Urothelium cell line (cell line): ENCODE measurements around the gene SBF1.

Experiments used
- DNase-seq: peaks from one replicate; pipeline ENCODE4 v3.0.0; 2011; ENCODE audit warnings: low spot score, mixed read lengths
- FAIRE-seq: peaks from 2 replicates; lab custom pipeline; 2011; peaks lifted over from hg19 to GRCh38; lab: Jason Lieb, UNC

Gene SBF1

DNA sequence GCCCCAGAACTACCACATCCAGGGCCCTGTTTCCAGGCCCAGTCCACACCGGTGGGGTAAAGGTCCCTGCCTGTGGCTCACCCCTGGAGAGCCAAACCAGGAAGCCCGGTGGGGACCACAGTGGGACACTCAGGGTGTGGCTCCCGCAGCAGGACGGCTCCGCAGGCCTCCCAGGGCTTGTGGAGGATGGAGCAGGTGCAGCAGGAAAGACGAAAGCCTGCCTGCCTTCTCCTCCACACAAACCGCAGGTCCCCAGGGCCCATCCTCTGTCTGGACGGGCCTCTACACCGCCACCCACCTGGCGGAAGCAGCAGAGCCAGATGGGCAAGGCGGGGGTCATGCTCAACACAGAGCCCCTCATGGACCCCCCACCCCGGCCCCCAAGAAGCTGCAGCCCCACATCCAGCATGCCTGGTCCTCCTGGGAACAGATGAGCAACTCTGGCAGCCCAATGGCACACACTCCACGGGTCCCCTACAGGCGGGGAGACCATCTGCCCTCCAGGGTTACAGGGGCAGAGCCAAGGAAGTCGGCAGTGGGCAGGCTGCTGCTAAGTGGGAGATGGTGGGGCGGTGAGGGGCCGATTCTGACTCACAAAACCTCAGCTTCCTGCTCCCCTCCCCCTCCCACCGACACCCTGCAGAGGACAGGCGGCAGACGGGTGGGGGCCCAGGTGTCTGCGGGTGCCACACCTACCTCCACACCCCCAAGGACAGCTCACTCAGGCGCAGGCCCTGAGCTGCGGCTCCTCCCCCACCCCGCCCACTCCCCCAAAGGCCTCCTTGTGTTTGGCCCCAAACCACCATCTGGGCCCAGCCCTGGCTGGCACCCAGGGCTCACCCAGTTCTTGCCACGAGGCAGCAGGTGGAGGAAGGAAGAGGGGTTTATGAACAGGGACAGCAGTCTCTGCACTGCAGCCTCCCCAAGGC, 5.2 kb downstream of the SBF1 start:
- DNase-seq (peak; percentile 91), FAIRE-seq (peak; percentile 82)

DNA sequence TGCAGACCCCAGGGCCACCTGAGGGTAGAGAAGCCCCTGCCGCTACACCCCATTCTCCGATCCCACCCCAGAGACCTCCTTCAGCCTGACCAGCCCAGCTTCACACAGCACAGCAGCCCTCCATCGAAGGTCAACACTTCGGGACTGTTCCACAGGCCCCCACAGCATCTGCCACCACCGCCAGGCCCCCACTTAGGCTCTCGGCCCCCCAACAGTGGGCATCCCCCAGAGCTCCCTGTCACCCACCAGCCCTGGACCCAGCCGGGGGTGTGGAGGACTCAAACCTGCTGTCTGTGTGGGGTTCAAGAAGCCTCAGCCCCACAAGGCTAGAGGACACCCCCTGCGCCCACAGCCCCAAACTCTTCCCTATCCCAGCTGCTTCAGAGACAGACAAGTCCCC, 6.2 kb downstream of the SBF1 start:
- no peak for DNase-seq
- no peak for FAIRE-seq

DNA sequence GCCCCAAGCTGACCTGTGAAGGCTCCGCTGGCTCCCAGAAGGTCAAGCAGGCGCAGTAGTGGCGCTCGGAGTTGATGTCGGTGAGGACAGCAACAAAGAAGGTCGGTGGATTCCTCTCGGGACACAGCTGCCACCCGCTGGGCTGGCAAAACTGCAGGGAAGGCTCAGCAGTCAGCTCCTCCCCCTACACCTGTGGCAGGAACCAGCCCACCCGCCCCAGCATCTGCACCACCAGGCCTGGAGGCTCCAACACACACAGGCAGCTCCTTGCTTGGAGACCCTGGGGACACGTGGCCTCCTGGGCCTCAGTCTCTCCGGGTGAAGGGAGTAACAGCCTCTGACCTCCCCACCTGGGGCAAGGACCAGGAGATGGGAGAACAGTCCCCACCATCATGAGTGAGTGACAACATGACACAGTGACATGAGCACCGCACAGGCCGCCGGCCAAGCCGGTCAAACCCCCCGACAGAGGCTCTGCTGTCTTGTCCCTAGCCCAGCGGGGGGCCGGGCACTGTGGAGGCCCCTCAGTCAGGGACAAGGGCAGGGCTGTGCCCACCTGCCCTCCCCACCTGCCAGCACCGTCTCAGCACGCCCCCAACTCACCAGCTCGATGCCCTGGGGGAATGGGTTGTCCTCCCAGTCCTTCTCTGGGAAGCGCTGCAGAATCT, 6.9 kb downstream of the SBF1 start:
- DNase-seq (no peak), FAIRE-seq (peak; percentile 62)

DNA sequence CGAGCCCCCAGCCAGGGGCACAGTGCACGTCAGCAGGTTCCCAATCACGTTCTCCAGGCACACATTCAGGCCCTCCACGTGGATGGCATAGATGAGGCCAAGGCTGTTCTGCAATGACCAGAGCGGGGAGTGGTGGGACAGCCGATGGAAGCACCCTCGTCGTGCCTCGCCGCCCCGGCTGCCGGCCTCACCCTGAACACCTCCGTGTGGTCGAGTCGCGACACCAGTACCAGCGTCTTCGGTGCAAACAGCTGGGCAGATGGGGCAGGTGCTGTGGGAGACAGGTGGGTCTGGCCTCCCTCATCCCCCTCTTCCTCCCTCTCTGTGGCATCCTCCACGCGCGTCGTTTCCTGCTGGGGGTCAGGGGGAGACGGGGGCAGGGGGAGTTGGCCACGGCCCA, 7.5 kb downstream of the SBF1 start:
- FAIRE-seq, result peak; percentile 40
- no peak for DNase-seq

DNA sequence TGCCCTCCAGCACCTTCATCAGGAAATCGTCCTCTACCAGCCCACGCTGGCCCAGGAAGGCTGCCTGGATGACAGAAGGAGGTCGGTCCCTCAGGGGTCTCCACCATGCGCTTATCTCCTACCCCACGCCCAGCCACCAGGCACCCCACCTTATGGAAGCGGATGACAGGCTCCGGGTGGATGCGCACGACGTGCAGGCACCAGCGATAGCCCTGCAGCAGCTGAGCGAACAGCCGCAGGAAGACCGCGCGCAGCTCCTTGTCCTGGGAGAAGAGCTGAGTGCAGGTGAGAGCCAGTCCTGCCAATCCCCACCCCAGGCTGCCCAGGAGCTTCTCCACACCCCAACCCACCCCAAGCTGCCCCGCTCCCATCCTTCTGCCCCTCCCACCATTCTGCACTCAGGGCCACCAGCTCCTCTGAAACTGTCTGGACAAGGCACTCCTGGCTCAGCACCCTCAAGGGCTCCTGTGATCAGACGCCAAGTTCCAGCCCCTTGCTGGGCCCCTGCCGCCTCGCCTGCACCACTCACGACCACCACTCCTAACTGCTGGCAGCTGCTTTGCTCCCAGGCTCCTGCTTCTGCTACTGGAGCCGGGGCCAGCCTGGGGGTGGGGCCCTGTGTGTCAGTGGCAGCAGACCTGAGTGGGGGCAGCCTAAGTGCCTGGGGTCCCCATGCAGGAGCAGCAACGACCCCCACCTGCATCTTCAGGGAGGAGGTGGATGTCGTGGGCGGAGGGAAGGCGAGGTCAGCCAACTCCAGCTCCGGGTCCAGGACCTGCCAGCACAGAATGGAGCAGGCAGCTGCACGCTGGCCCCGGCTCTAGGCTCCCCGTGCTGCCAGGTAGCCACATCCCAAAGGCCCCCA, 9.5 kb downstream of the SBF1 start:
- no peak for FAIRE-seq
- DNase-seq, result no peak

DNA sequence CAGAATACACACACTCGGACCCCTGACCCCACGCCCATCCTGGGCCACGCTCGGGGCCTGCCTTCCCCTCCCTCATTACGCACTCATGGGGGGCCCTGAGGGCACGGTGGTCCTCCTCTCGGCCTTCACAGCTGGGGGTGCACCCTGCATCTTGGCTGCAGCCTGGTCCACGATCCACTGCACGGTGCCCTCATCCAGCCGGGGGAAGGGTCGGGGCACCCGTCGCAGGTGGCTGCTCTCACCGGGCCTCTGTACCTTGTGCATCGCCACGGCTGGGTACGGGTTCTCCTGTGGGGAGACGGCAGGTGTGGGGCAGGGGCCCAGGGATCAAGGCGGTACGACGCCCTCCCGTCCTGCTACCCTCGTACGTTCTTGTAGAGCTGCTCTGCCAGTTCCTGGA, 10.4 kb downstream of the SBF1 start:
- FAIRE-seq (no peak), DNase-seq (no peak)

DNA sequence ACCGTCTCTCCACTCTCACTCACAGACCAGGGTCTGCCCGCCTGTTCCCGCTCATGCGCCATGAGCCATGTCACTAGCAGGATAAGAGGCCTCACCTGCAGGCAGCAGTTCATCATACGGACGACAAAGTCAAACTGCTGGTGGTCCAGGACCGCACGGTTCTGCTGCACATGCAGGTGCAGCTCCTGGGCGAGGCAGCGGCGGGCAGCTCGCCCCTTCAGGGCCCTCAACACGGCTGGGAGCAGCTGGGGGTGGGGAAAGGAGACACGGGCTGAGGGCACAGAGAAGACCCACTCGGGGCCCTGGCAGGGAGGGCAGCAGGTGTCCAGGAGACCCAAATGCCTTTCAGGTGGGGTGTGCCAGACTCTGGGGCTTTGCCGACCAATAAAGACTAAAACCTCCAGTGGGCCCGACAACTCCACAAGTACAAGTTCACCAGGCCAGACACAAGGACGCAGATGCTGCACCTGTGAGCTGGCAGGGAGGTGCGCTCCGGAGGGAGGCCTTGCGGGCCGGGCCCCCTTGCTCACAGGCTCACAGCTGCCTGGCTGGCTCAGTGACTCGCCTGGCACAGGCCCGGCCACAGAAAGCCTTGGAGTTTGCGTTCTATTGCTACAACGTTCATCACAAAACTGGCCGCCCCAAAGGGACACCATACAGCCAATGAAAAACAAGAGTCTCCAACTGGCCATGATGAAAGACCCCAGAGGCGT, 11.5 kb downstream of the SBF1 start:
- FAIRE-seq (no peak), DNase-seq (no peak)

DNA sequence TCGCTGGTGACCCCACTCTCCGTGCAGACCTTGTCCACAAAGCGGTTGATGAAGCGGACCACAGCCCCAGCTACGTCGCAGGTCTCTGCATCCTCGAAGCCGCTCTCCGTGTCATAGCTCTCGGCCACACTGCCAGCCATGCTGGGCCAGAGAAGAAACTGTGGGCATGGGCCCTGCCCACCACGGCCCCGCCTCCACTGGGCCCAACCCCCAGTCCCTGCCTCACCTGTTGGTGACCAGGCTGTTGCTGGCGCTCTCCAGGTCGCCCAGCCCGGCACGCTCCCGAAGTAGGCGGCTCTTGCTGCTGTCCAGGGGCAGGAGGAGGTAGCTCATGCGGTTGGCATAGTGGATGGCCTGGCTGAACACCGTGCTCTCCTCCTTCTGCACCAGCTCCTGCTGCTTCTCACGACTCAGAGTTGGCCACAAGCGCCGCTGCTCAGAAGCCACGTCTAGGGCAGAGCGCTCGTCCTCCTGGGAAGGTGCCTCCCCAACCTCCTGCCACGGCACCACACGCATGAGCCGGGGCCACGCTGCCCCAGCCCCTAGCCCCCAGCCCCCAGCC, 12.8 kb downstream of the SBF1 start:
- no peak for FAIRE-seq
- DNase-seq, result no peak

DNA sequence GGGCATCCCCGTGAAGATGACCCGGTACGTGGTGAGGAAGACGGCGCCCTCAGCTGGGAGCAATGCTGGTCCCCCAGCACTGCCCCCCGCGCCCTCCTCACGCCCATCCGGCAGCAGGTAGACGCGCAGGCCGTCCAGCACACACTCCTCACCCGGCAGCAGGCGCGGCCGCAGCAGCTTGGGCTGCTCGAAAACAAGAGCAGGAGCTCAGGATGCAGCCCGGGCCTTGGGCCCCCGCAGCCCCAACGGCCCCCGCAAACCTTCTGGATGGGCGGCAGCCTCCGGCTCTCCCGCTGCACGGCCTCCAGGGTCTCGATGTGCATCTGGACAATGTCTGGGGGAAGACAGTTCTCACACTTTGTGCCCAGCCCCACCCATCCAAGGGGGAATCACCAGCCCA, 13.3 kb downstream of the SBF1 start:
- DNase-seq (no peak), FAIRE-seq (no peak)

DNA sequence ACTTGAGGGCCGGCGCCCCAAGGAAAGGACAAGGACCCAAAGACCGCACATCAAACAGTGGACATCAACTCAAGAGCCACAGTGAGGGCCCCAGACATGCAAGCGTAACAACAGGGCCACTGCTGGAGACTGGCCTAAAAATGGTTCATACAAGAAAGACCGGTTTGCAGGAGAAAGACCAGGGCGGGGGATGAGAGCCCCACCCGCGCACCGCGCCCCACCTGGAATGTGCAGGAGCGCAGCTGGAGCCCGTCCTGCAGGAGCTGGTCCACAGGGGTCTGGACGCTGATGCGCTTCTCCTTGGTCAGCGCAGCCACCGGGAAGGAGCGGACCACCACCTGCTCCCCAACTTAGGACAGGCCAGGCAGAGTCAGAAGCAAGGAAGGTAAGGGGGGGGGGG, 13.9 kb downstream of the SBF1 start:
- FAIRE-seq, result no peak
- DNase-seq, result no peak

DNA sequence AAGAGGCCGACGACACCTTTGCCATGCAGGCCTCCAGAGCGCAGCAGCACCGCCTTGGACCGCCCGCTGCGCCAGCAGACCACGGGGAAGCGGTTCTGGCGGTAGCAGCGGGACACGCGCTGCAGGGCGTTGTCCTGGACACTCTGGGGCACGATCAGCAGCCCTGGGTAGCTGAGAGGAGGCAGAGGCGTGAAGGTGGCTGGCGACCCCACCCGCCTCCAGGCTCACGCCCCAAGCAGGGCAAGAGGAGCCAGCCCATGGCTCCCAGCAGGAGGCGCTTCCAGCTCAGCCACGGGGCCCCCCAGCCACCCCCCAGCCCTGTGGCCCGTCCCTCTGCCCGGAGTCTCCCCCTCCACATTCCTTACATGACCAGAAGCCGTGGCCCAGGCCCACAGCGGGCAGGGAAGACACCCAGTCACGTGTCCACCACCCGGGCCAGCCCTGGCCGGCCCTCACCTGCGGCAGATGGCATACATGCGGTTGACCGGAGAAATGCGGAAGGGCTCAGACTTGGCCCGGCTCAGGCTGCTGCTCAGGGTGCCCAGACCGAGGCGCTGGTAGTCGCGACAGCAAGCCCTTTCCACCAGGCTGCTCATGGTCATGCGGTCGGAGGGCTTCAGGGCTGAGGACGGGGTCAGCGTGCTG, 15.2 kb downstream of the SBF1 start:
- no peak for FAIRE-seq

DNA sequence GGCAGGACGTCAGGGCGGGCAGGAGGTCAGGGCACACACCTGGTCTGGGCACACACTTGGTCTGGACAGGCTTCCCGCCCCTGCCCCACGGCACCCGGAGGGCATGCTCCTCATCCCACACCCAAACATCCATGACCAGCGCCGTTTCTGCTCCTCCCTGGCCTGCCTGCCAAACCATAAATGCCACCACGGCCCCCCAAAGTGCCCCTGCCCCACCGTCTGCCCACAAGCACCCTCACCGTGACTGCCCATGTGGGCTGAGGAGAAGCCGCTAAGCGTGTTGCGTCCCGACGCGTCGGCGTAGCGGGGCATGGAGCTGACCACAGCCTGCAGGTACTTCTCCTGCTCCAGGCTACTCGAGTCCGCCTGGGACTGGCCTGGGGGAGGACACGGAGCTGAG, 15.8 kb downstream of the SBF1 start:
- DNase-seq, result no peak
- FAIRE-seq, result no peak

More for the DNA sequence above, 15.2 kb downstream of the SBF1 start:
- no peak for DNase-seq

DNA sequence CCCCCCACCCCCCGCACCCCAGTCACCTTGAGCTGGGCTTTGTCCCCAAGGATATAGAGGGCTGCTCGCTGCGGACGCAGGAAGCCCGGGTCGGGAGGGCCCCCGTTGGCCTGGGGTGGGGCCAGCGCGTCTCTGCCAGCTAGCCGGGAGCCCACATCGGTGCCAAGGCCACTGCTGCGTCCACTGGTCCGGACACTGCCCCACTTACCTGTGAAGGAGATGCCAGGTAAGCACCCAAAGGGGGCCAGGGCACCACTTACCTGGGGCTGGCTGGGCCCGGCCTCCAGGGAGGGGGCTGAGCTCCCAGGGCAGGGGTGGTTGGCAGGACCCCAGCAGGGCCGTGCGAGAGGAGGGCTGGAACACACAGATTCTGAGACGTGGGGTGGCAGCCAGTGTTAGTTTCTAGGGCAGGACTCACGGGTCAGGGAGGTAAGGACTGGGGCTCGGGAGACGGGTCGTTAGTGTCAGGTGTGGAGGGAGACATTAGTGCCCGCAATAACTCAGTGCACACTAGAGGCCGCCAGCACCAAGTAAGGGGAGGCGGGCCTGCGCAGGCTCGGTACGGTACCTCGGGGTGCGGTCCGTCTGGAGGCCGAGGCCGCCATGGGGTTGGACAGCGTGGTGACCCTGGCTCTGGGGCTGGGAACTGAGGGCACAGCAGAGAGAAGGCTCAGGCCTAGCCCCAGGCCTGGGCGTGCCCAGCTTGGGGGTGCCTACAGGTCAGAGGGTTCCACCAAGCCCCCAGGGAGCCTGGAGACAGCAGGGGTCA, 18.2 kb downstream of the SBF1 start:
- FAIRE-seq (no peak), DNase-seq (no peak)

DNA sequence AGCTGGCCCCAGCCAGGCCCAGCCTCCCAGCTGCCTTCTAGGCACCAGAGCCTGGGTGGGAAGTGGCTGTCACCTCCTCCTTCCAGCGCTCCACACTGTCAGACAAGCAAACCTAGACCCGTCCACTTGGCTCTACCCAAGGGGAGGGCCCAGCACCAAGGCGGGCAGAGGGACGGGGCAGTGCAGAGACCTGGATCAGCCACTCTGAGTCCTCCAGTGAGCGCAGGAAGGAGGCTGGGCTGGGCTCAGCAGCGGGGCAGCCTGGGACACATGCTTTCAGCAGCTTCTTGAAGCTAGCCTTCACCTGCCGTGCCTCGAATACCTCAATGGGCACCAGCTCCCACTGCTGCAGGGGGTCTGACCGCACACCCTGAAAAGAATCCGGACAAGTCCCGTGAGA, 18.8 kb downstream of the SBF1 start:
- no peak for FAIRE-seq
- no peak for DNase-seq

DNA sequence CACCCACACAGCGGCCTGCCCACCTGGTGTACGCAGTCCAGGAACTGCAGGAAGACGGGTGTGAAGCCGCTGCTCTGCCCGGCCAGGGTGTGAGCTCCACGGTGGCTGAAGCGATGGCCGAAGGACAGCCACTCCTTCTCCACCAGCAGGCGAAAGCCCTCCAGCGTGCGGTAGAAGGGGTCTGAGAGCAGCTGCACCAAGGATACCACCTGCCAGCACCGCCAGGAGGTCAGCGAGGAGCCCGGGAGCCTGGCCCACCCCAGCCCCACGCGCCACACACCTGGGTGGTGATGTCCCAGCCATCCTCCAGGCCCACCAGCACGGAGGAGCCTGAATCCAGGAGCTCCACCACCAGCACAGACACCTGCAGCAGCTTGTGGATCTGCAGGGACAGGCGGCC, 19.6 kb downstream of the SBF1 start:
- FAIRE-seq (no peak), DNase-seq (no peak)

DNA sequence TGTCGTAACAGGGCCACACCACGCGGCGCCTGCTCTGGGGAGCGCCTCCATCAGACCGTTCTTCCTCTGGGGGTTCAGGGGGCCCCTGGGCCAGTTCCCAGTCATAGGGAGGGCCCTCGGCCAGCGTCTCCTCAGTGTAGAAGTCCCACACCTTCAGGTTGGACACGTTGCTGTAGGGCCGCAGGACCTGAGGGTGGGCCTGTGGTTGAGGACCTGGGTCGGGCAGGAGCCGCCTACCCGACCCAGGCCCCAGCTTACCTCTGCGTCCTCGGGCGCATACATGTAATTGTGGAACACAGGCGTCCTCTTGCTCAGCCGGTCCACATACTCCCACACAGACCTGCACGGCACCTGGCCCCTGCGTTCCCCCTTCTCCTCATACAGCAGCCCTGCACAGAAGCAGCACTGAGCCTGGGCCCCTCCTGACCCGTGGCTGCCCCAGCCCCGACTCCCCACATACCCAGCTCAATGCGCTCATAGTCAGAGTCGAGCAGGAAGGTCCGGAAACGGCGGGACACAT, 20.2 kb downstream of the SBF1 start:
- FAIRE-seq (no peak), DNase-seq (no peak)

DNA sequence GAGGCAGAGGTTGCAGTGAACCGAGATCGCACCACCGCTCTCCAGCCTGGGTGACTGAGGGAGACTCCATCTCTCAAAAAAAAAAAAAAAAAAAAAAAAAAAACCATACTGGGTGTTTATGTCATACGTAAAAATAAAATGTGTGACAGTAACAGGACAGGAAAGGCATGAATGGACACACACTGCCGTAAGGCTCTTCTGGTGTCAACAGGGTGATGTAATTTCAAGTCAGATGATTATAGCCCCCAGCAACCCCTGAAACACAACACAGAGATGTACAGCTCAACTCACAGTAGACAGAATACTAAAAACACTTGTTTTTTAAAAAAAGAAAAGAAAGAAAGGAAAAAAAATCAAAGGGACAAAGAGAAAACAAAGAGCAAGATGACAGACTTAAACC, 22.2 kb downstream of the SBF1 start:
- no peak for FAIRE-seq
- DNase-seq, result no peak

DNA sequence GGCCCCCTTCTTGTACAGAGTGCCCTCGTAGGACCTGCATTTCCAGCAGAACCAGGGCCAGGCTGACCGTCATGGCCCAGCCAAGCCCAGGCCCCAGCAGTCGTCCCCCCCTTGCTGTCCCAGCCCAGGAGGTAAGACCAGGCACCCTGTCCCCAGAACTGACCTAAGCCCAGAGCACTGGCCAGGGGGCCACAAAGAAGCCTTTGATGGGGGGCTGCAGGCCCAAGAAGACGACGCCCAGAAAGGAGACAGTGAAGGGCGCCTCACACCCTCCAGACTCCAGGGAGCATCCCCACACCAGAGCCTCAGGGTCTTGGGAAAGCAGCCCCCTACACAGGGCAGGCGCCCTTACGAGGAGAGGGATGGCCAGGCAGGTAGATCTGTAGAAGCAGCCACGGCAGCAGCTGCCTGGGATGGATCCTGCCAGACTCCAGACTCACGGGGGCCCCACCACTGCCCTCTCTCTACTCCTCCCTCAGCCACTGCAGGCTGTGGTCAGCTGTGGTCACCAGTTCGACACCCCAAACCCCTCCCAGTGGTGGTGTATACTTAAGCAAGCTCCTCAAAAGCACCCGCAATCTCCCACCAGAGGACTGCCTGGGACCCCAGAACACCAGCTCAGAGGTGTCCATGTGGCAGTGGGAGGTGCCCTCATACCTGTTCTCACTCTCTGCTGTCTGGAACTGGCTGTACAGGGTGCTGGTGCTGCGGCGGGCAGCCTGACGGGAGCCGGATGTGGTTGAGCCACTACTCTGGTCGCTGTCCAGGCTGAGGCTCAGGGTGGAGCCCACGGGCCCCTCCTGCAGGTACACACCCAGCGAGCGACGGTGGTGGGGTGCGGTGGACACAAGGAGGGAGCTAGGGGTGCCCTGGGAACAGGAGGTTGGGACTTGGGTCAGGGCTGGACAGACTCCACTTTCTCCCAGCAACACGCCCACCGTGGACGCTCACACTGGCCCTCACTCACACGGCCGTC, 27.0 kb downstream of the SBF1 start:
- FAIRE-seq (no peak), DNase-seq (no peak)
